Psoas muscle (tissue), 8 donors: Measurements from ENCODE around the gene PCBP4. TPM values are rescaled to one million over a fixed set of nuclear protein-coding genes. Genes with fewer than 3 reads are reported as not detected.
"Not testable (repeated sequence)": the region's sequence is repeated elsewhere in the genome, so short reads cannot be mapped to it uniquely, and the experiment has no call there.

Experiments
- ATAC-seq, 4 donors: fragments of 200-7000 bp; cut with Tn5 transposase; one replicate each; pipeline ENCODE4 v1.9.1; 2020; ENCODE audit warnings: moderate library complexity in 3 of 4, mild to moderate bottlenecking in 2 of 4
- DNase-seq, 2 donors: peaks; one replicate each; pipeline ENCODE4 v3.0.0-alpha.2; 2020
- H3K27ac ChIP-seq: fragments of 200-600 bp; one replicate; pipeline ENCODE4 v1.8.0; 2022
- H3K27me3 ChIP-seq, 3 donors: fragments of 200-600 bp in 1 of 3; one replicate each; pipeline versions ENCODE4 v1.6.1 to v1.8.0; 2013 to 2022; ENCODE audit warnings: low read length in 2 of 3, mild to moderate bottlenecking in 2 of 3, moderate library complexity in 1 of 3; ENCODE audit not compliant: insufficient read depth in 3 of 3
- H3K36me3 ChIP-seq, 2 donors: fragments of 200-600 bp in 1 of 2; one replicate each; pipeline versions ENCODE4 v1.6.1 to v1.8.0; 2013 to 2022; ENCODE audit warnings: low read depth in 1 of 2, mild to moderate bottlenecking in 1 of 2, moderate library complexity in 1 of 2; ENCODE audit not compliant: insufficient read depth in 1 of 2
- H3K4me1 ChIP-seq: fragments of 200-600 bp; one replicate; pipeline ENCODE4 v1.8.0; 2022
- H3K4me3 ChIP-seq: fragments of 200-600 bp; one replicate; pipeline ENCODE4 v1.8.0; 2022; ENCODE audit warnings: mild to moderate bottlenecking
- H3K9me3 ChIP-seq: fragments of 200-600 bp; one replicate; pipeline ENCODE4 v1.8.0; 2022
- CTCF ChIP-seq: fragments of 200-600 bp; IDR thresholded peaks from one replicate; pipeline ENCODE4 v1.8.0; 2022; ENCODE audit warnings: antibody characterized with exemption
- WGBS, 3 donors: extraction: QIAGEN DNeasy Blood & Tissue Kit; methylation state at CpG; one replicate each; pipeline versions ENCODE4 v1.1.6 to v1.1.7; 2013; 5-methylcytosine and 5-hydroxymethylcytosine counted together
- intact Hi-C, 2 donors: fragments of 100-400 bp; cut with DNase I; formaldehyde crosslinking; loops; one replicate each; pipeline versions ENCODE4 v1.11.0 to v1.14.2; 2022
- polyA plus RNA-seq, 3 donors: library from polyadenylated mRNA; stranded (reverse); fragments of 200-250 nt; gene quantifications; one replicate each; pipeline ENCODE4 v1.2.3, GENCODE V29; 2013
- total RNA-seq, 4 donors: library from RNA; stranded (reverse); fragmentation: NEBNext Ultra II Directional in 2 of 4; extraction: Animal tissue kit (Norgen Biotek cat#: 25700) in 2 of 4; gene quantifications; one replicate each; pipeline versions ENCODE4 v1.2.1 to v1.2.4, GENCODE V29; 2021 to 2023
- donor health status: healthy with polysubstance abuse.
- donor health status: DM: no; HTN: no; CAD: no; lungs with moderate emphysema.
- donor health status: Bipolar disorder and iron deficiency.
- donor health status: healthy.
- donor health status: DM: yes; HTN: yes; CAD: no.
- donor health status: DM: no; HTN: no; CAD: no.
- donor health status: DM: no; HTN: no; CAD: no.
- donor health status: DM: yes; HTN: yes; CAD: no.

PCBP4 gene
- total and polyA plus RNA-seq, 7 donors = 36.0 to 161 (median 118) TPM

DNA sequence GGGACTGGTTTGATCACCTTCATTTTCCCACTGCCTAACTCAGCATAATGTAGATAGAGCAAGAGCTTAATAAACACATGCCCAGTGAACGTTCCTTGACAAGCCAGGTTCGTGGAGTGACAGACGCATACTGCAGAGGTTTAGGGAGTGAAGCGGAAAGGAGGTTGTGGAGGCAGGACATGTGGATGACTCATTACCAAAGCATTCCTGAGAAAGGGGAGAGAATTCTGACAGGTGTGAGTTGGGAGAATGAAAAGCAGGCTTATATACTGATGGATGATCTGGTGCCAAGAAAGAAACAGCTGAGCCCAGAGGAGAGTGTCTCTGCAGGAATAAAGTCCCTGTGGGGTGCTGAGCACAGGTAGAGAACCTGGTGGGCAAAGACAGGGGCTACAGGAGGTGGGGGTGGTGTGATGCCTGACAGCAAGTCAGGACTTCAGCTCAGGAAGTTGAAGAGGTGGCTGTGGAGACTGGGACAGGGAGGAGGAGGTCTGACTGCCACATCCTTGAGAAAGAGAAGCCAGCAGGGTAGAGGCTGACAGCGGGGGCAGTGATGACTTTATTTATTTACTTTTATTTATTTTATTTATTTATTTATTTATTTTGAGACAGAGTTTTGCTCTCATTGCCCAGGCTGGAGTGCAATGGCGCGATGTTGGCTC, 30.8 kb upstream of the PCBP4 start:
- no peak for ATAC-seq
- intact Hi-C loops = no loop called here

GRCh38 chr3:51997172-51997571, 29.9 kb upstream of the PCBP4 start:
- Histone ChIP-seq H3K27me3 (no peaks in the 10 kb centered on the region), H3K4me3 (no peak overlapping the region), H3K36me3 (peaks cover 10 to 29% of the 10 kb centered on the region in 2 donors), H3K9me3 (no peaks in the 10 kb centered on the region), H3K27ac (no peak overlapping the region), H3K4me1 (peaks cover 28% of the 10 kb centered on the region)
- intact Hi-C loops = no loop called here
- DNase-seq = no peak
- WGBS, 3 donors = 49 to 59% (median 57%) methylated on average over 2 of the region's 2 CpGs
- ATAC-seq = no peak
- no peak for TF ChIP-seq CTCF

More for the DNA sequence above, 30.8 kb upstream of the PCBP4 start:
- H3K9me3 ChIP-seq = no peaks in the 10 kb centered on the region
- no peak for TF ChIP-seq CTCF
- 45 to 51% (median 49%) methylated on average over 7 of the region's 7 CpGs for WGBS, 3 donors
- H3K36me3 ChIP-seq = peaks cover 10 to 20% of the 10 kb centered on the region in 2 donors
- peaks cover 20% of the 10 kb centered on the region for H3K4me1 ChIP-seq
- no peaks in the 10 kb centered on the region for H3K27me3 ChIP-seq
- no peak for DNase-seq
- H3K27ac ChIP-seq = no peak overlapping the region
- no peak overlapping the region for H3K4me3 ChIP-seq

DNA sequence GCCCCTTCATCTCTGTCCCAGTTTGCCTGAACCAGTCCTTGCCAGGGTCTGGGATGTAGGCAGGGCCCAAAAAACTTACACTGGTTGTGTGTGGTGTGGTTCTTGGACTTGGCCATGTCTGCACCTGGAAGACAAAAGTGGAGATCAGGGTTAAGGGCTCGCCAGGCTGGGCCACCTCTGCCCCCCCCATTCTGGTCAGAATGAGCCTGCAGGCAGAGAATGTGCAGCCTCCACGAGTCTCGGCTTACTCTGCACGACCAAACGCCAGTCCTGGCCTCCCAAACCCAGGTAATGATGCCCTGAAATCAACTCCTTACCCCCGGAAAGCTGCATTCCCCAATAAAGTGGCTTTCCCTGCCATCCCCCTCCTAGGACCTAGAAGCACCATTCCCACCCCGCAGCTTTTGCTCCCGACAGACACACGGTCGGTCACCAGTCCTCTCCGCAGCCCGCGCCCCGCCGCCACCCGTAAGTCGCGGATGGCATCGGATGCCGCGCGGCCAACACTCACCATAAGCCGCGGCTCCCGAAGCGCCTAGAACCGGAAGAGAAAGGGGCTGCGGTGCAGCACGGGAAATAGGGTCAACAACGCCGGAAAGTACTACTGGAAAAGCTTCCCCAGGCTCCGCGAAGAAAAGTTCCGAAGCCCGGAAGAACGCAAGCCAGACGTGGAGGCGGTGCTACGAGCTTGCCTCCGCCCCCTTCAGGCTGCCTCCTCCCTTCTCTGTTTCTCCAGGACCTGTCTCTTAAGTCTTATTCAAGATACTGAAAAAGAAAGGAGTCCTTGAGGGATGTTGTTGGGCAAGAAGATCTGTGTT, 28.3 kb upstream of the PCBP4 start, which contains the start of gene RPL29:
TSS of gene RPL29 (minus strand) at position 550 of the 818 bp plus-strand sequence. CDS start at position 116, 434 bp downstream.
- H3K9me3 ChIP-seq = no peaks in the 10 kb centered on the region
- TF ChIP-seq CTCF = no peak
- intact Hi-C loops = loop anchor here in 1 of 2 donors (1.0 kb wide), 1 partner anchor 53 kb away; the partner anchor contains the start of gene PARP3
- ATAC-seq (peak; percentile 92 to 96 (median 94)), DNase-seq (peak; percentile 90 to 94)
- 0 to 1% (median 0%) methylated on average over 38 to 40 of the region's 40 CpGs for WGBS, 3 donors
- H3K4me1 ChIP-seq = peaks cover 28% of the 10 kb centered on the region
- peak within 1 kb of the TSS; percentile 89 for H3K4me3 ChIP-seq
- H3K27me3 ChIP-seq = no peaks in the 10 kb centered on the region
- H3K36me3 ChIP-seq = peaks cover 10 to 40% of the 10 kb centered on the region in 2 donors
- H3K27ac ChIP-seq = peak within 1 kb of the TSS; percentile 83

- Histone ChIP-seq H3K36me3 (peaks cover 10 to 40% of the 10 kb centered on the region in 2 donors), H3K27me3 (no peaks in the 10 kb centered on the region), H3K27ac (peak overlapping the region; percentile 83), H3K9me3 (no peaks in the 10 kb centered on the region), H3K4me3 (peak overlapping the region; percentile 89), H3K4me1 (peaks cover 28% of the 10 kb centered on the region)
- no peak for TF ChIP-seq CTCF
- intact Hi-C loops = no loop called here
- DNase-seq (peak in 1 of 2 donors; percentile 12), ATAC-seq (no peak)
- 53 to 66% (median 56%) methylated on average over 2 of the region's 2 CpGs for WGBS, 3 donors
Measured at GRCh38 chr3:51994530-51994929, 27.3 kb upstream of the PCBP4 start.

DNA sequence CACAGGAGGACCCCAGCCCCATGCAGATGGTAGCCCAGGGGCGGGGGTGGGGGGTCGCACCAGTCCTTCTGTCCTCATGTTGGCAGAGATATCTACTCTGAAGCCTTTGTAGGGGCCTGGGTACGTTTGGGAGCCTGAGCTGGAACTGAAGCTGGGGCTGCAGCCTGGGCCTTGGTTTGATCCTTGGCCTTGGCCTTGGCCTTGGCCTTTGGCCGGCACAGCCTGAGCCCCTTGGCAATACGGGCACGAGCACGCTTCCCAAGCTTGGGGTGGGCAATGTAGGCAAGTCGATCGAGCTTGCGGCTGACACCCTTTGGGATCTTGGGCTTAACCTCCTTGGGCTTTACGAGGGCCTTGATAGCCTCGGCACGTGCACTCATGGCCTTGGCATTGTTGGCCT, 26.4 kb upstream of the PCBP4 start:
- intact Hi-C loops, DNase-seq: not testable (repeated sequence)
- WGBS, 3 donors = 61 to 80% (median 70%) methylated on average over 6 to 10 of the region's 13 CpGs

More for the DNA sequence above, 26.4 kb upstream of the PCBP4 start:
- not testable (repeated sequence) for H3K4me3 ChIP-seq, H3K27ac ChIP-seq, H3K9me3 ChIP-seq, H3K27me3 ChIP-seq, ATAC-seq
- Histone ChIP-seq H3K4me1 (peaks cover 28% of the 10 kb centered on the region), H3K36me3 (peaks cover 10 to 43% of the 10 kb centered on the region in 2 donors)
